GM21447 (cell line): Measurements from ENCODE around the gene DNM2.
"Not testable (repeated sequence)": the region's sequence is repeated elsewhere in the genome, so short reads cannot be mapped to it uniquely, and the experiment has no call there.

Experiments
- ATAC-seq: cut with Tn5 transposase; IDR thresholded peaks from one replicate; pipeline ENCODE4 v1.9.1; 2021; ENCODE audit not compliant: unreplicated experiment

Gene DNM2

GRCh38 chr19:10751109-10751953, 33.5 kb downstream of the DNM2 start:
- ATAC-seq: no peak

- ATAC-seq: no peak
Observed at GRCh38 chr19:10752237-10752912, 34.5 kb downstream of the DNM2 start.

- no peak for ATAC-seq
Observed at GRCh38 chr19:10752913-10753704, 35.2 kb downstream of the DNM2 start.

- ATAC-seq: no peak
Observed at GRCh38 chr19:10756371-10756770, 38.5 kb downstream of the DNM2 start.

- no peak for ATAC-seq
Observed at GRCh38 chr19:10756791-10757190, 38.9 kb downstream of the DNM2 start.

- ATAC-seq: not testable (repeated sequence)
Observed at GRCh38 chr19:10758050-10758449, 40.2 kb downstream of the DNM2 start.

- ATAC-seq: no peak
Observed at GRCh38 chr19:10758978-10759377, 41.1 kb downstream of the DNM2 start.

- peak; percentile 31 for ATAC-seq
Observed at GRCh38 chr19:10760273-10760944, 42.5 kb downstream of the DNM2 start.

- no peak for ATAC-seq
Observed at GRCh38 chr19:10761443-10762250, 43.8 kb downstream of the DNM2 start.

GRCh38 chr19:10762656-10763055, 44.8 kb downstream of the DNM2 start:
- ATAC-seq: no peak

- no peak for ATAC-seq
Observed at GRCh38 chr19:10763411-10763810, 45.5 kb downstream of the DNM2 start.

GRCh38 chr19:10763828-10764339, 46.0 kb downstream of the DNM2 start:
- ATAC-seq: no peak

- no peak for ATAC-seq
Observed at GRCh38 chr19:10764340-10764894, 46.5 kb downstream of the DNM2 start.

- no peak for ATAC-seq
Observed at GRCh38 chr19:10766049-10766623, 48.3 kb downstream of the DNM2 start.

- no peak for ATAC-seq
Observed at GRCh38 chr19:10766671-10767201, 48.9 kb downstream of the DNM2 start.

- ATAC-seq: no peak
Observed at GRCh38 chr19:10767726-10768125, 49.8 kb downstream of the DNM2 start.

GRCh38 chr19:10768369-10768768, 50.5 kb downstream of the DNM2 start:
- ATAC-seq: no peak

- no peak for ATAC-seq
Observed at GRCh38 chr19:10768936-10769335, 51.1 kb downstream of the DNM2 start.
